GM23338 (cell line): ENCODE results near the gene GFER. TPM values are rescaled to one million over a fixed set of nuclear protein-coding genes. Genes with fewer than 3 reads are reported as not detected.

Experiments
- ATAC-seq: fragments of 200-7000 bp; cut with Tn5 transposase; 3 replicates; pipeline ENCODE4 v1.9.1; 2020
- DNase-seq: peaks from one replicate; pipeline ENCODE4 v3.0.0-alpha.2; 2015; ENCODE audit warnings: low spot score
- H2AFZ ChIP-seq: fragments of 200-600 bp; sonication (generic); 2 replicates; pipeline ENCODE4 v1.8.0; 2016; ENCODE audit warnings: antibody characterized with exemption, mild to moderate bottlenecking, moderate library complexity
- H3F3A ChIP-seq: fragments of 200-600 bp; sonication (generic); replicated peaks from 2 replicates; pipeline ENCODE4 v1.8.0; 2017; ENCODE audit warnings: antibody characterized with exemption, mixed run types, low read depth
- H3K27ac ChIP-seq: fragments of 200-600 bp; sonication (generic); 2 replicates; pipeline ENCODE4 v1.6.1; 2016; ENCODE audit warnings: low read depth
- H3K27me3 ChIP-seq: fragments of 200-600 bp; sonication (generic); 2 replicates; pipeline ENCODE4 v1.8.0; 2016; ENCODE audit warnings: mild to moderate bottlenecking, mixed run types, moderate library complexity; ENCODE audit not compliant: insufficient read depth
- H3K36me3 ChIP-seq: fragments of 200-600 bp; sonication (generic); 2 replicates; pipeline ENCODE4 v1.8.0; 2016; ENCODE audit warnings: mild to moderate bottlenecking; ENCODE audit not compliant: insufficient read depth
- H3K4me1 ChIP-seq: fragments of 200-600 bp; sonication (generic); 2 replicates; pipeline ENCODE4 v1.8.0; 2016; ENCODE audit warnings: mild to moderate bottlenecking, moderate library complexity; ENCODE audit not compliant: insufficient read depth
- H3K4me2 ChIP-seq: fragments of 200-600 bp; sonication (generic); 2 replicates; pipeline ENCODE4 v1.7.1; 2017; ENCODE audit warnings: mixed run types
- H3K4me3 ChIP-seq: fragments of 200-600 bp; sonication (generic); 2 replicates; pipeline ENCODE4 v1.6.1; 2016; ENCODE audit warnings: mixed run types
- H3K79me2 ChIP-seq: fragments of 200-600 bp; sonication (generic); replicated peaks from 2 replicates; pipeline ENCODE4 v1.8.0; 2017; ENCODE audit warnings: mild to moderate bottlenecking; ENCODE audit not compliant: insufficient read depth
- H3K9me2 ChIP-seq: fragments of 200-600 bp; sonication (generic); 2 replicates; pipeline ENCODE4 v1.8.0; 2017; ENCODE audit not compliant: insufficient read depth
- H4K20me1 ChIP-seq: fragments of 200-600 bp; sonication (generic); replicated peaks from 2 replicates; pipeline ENCODE4 v1.8.0; 2017; ENCODE audit warnings: mild to moderate bottlenecking; ENCODE audit not compliant: insufficient read depth
- H3K27ac Mint-ChIP-seq: 2 replicates; pipeline ENCODE4 v1.8.0; 2020; ENCODE audit warnings: inconsistent platforms, mild to moderate bottlenecking, moderate library complexity, mixed read lengths
- H3K27me3 Mint-ChIP-seq: 3 replicates; pipeline ENCODE4 v1.8.0; 2022; ENCODE audit warnings: low read depth, mild to moderate bottlenecking, moderate library complexity, mixed read lengths, inconsistent platforms; ENCODE audit not compliant: insufficient read depth, poor library complexity
- H3K36me3 Mint-ChIP-seq: 3 replicates; pipeline ENCODE4 v1.8.0; 2021; ENCODE audit warnings: low read depth, mild to moderate bottlenecking, inconsistent platforms, moderate library complexity, mixed read lengths
- H3K4me1 Mint-ChIP-seq: 3 replicates; pipeline ENCODE4 v1.8.0; 2020; ENCODE audit warnings: mild to moderate bottlenecking, inconsistent platforms, mixed read lengths
- H3K4me3 Mint-ChIP-seq: 3 replicates; pipeline ENCODE4 v1.8.0; 2021; ENCODE audit warnings: moderate library complexity, mild to moderate bottlenecking, inconsistent platforms, mixed read lengths
- H3K9me3 Mint-ChIP-seq: 3 replicates; pipeline ENCODE4 v1.8.0; 2020; ENCODE audit warnings: moderate library complexity, mild to moderate bottlenecking, inconsistent platforms, mixed read lengths
- CREB1 ChIP-seq: fragments of 250-450 bp; sonication (Bioruptor Pico); IDR thresholded peaks from 2 replicates; pipeline ENCODE4 v1.5.0; 2020; ENCODE audit warnings: low read depth, mild to moderate bottlenecking, moderate library complexity
- EZH2 ChIP-seq: fragments of 200-600 bp; sonication (generic); IDR thresholded peaks from one replicate; pipeline ENCODE4 v1.8.0; 2017; ENCODE audit warnings: antibody characterized with exemption, mild to moderate bottlenecking, low read depth; ENCODE audit not compliant: unreplicated experiment
- EZH2phosphoT487 ChIP-seq: fragments of 200-600 bp; sonication (generic); IDR thresholded peaks from one replicate; pipeline ENCODE4 v1.8.1; 2018; ENCODE audit warnings: antibody characterized with exemption; ENCODE audit not compliant: unreplicated experiment
- JUNB ChIP-seq: IDR thresholded peaks from one replicate; pipeline ENCODE4 v1.6.1; 2016; ENCODE audit warnings: antibody characterized with exemption; ENCODE audit not compliant: unreplicated experiment
- NANOG ChIP-seq: IDR thresholded peaks from 2 replicates; pipeline ENCODE4 v1.6.1; 2016; ENCODE audit warnings: antibody characterized with exemption, borderline replicate concordance
- POLR2AphosphoS5 ChIP-seq: IDR thresholded peaks from 2 replicates; pipeline ENCODE4 v1.6.1; 2016; ENCODE audit warnings: antibody characterized with exemption, low read depth
- STAT1 ChIP-seq: IDR thresholded peaks from one replicate; pipeline ENCODE4 v1.6.1; 2016; ENCODE audit warnings: antibody characterized with exemption; ENCODE audit not compliant: unreplicated experiment
- ZNF114 ChIP-seq: fragments of 250-450 bp; sonication (Bioruptor Pico); IDR thresholded peaks from 2 replicates; pipeline ENCODE4 v1.5.0; 2020; ENCODE audit warnings: mild to moderate bottlenecking, moderate library complexity
- ZNF331 ChIP-seq: fragments of 250-450 bp; sonication (Bioruptor Pico); IDR thresholded peaks from 2 replicates; pipeline ENCODE4 v1.5.0; 2020; ENCODE audit warnings: low read depth, mild to moderate bottlenecking, moderate library complexity
- polyA plus RNA-seq: library from polyadenylated mRNA; unstranded; fragments of >200 nt; fragmentation: Nextera tagmentation; extraction: Ambion mirVana; gene quantifications from 2 replicates; pipeline ENCODE4 v1.2.1, GENCODE V29; 2016
- total RNA-seq: library from RNA; depleted of rRNA; stranded (reverse); fragments of >200 nt; shearing (Covaris generic); gene quantifications from 2 replicates; pipeline ENCODE4 v1.2.3, GENCODE V29; 2014
- TF ChIP-seq, protein P1 (sequence below): IDR thresholded peaks from 2 replicates; pipeline ENCODE4 v1.6.1; 2016; ENCODE audit warnings: antibody characterized with exemption
- TF ChIP-seq, protein P2 (sequence below): fragments of 250-450 bp; sonication (Bioruptor Pico); IDR thresholded peaks from 2 replicates; pipeline ENCODE4 v1.5.0; 2020; ENCODE audit warnings: mild to moderate bottlenecking, moderate library complexity
- TF ChIP-seq, protein P3 (sequence below), 2 experiments: fragments of 200-600 bp in 1 of 2; sonication (generic) in 1 of 2; conservative IDR thresholded peaks; 2 replicates each; pipeline versions ENCODE4 v1.5.1 to v1.6.1; 2016 to 2017; ENCODE audit warnings: antibody characterized with exemption in 2 of 2, low read depth in 2 of 2, mild to moderate bottlenecking in 2 of 2, moderate library complexity in 1 of 2
- TF ChIP-seq, protein P4 (sequence below): IDR thresholded peaks from one replicate; pipeline ENCODE4 v1.6.1; 2018; ENCODE audit warnings: antibody characterized with exemption; ENCODE audit not compliant: unreplicated experiment

The GFER gene
- total and polyA plus RNA-seq, 2 experiments from 2014 or later, result 40.1 to 64.5 TPM

DNA sequence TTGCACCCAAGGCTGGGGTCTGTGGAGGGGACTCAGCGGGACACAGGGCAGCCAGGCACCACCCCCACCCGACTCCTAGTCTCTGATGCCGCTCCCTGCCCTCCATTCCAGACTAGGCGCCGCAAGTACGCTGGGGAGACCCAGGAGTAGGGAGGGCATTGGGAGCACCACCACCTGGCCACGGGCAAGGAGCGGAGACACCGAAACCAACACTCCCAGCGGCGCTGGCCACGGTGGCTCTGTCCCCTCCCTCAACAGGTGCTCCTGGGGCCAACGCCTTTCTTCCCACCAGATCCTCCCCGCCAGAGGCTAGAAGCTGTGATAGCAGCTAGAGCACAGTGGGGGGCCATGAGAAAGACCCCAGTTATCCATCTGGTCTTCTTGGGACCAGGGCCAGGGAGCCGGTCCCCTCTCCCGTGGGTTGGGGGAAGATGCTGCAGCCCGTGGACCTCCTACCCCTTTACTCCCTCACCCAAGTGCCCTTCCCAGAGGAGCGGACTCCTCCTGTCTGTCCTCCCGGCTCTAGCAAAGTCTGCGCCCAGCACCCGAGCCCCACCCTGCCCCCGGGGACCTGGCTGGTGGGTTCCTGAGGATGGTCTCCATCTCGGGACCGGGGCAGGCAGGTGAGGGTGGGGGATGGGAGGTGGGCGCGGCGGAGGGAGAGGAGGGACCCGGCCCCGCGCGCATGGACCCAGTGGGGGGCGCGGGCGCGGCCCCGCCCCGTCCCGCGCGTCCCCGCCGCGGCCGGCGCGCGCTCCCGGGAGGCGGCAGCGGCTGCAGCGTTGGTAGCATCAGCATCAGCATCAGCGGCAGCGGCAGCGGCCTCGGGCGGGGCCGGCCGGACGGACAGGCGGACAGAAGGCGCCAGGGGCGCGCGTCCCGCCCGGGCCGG lies 5.5 kb downstream of the GFER start, which contains the start of gene SYNGR3:
Gene SYNGR3 (plus strand): TSS at position 762 of the 892 bp plus-strand sequence. CDS start 133 bp downstream, outside the sequence.
- H3K27ac Mint-ChIP-seq, result no peak within 1 kb of the TSS
- no peaks in the 10 kb centered on the region for H3K36me3 ChIP-seq
- ATAC-seq (no peak; the same call in 2 of the 3 replicates), DNase-seq (peak; percentile 62)
- H3K4me1 Mint-ChIP-seq, result peaks cover 19% of the 10 kb centered on the region
- peaks cover 46% of the 10 kb centered on the region for H3K27me3 Mint-ChIP-seq
- H3K79me2 ChIP-seq, result peaks cover 9% of the 10 kb centered on the region
- TF ChIP-seq CREB1 (CRISPR knock-in tag) (no peak), EZH2phosphoT487 (no peak), STAT1 (no peak), JUNB (no peak), EZH2 (no peak), ZNF331 (CRISPR knock-in tag) (no peak), POLR2AphosphoS5 (no peak), NANOG (no peak), ZNF114 (CRISPR knock-in tag) (no peak)
- TF ChIP-seq, protein P1, sequence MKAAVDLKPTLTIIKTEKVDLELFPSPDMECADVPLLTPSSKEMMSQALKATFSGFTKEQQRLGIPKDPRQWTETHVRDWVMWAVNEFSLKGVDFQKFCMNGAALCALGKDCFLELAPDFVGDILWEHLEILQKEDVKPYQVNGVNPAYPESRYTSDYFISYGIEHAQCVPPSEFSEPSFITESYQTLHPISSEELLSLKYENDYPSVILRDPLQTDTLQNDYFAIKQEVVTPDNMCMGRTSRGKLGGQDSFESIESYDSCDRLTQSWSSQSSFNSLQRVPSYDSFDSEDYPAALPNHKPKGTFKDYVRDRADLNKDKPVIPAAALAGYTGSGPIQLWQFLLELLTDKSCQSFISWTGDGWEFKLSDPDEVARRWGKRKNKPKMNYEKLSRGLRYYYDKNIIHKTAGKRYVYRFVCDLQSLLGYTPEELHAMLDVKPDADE, result no peak
- TF ChIP-seq, protein P2, sequence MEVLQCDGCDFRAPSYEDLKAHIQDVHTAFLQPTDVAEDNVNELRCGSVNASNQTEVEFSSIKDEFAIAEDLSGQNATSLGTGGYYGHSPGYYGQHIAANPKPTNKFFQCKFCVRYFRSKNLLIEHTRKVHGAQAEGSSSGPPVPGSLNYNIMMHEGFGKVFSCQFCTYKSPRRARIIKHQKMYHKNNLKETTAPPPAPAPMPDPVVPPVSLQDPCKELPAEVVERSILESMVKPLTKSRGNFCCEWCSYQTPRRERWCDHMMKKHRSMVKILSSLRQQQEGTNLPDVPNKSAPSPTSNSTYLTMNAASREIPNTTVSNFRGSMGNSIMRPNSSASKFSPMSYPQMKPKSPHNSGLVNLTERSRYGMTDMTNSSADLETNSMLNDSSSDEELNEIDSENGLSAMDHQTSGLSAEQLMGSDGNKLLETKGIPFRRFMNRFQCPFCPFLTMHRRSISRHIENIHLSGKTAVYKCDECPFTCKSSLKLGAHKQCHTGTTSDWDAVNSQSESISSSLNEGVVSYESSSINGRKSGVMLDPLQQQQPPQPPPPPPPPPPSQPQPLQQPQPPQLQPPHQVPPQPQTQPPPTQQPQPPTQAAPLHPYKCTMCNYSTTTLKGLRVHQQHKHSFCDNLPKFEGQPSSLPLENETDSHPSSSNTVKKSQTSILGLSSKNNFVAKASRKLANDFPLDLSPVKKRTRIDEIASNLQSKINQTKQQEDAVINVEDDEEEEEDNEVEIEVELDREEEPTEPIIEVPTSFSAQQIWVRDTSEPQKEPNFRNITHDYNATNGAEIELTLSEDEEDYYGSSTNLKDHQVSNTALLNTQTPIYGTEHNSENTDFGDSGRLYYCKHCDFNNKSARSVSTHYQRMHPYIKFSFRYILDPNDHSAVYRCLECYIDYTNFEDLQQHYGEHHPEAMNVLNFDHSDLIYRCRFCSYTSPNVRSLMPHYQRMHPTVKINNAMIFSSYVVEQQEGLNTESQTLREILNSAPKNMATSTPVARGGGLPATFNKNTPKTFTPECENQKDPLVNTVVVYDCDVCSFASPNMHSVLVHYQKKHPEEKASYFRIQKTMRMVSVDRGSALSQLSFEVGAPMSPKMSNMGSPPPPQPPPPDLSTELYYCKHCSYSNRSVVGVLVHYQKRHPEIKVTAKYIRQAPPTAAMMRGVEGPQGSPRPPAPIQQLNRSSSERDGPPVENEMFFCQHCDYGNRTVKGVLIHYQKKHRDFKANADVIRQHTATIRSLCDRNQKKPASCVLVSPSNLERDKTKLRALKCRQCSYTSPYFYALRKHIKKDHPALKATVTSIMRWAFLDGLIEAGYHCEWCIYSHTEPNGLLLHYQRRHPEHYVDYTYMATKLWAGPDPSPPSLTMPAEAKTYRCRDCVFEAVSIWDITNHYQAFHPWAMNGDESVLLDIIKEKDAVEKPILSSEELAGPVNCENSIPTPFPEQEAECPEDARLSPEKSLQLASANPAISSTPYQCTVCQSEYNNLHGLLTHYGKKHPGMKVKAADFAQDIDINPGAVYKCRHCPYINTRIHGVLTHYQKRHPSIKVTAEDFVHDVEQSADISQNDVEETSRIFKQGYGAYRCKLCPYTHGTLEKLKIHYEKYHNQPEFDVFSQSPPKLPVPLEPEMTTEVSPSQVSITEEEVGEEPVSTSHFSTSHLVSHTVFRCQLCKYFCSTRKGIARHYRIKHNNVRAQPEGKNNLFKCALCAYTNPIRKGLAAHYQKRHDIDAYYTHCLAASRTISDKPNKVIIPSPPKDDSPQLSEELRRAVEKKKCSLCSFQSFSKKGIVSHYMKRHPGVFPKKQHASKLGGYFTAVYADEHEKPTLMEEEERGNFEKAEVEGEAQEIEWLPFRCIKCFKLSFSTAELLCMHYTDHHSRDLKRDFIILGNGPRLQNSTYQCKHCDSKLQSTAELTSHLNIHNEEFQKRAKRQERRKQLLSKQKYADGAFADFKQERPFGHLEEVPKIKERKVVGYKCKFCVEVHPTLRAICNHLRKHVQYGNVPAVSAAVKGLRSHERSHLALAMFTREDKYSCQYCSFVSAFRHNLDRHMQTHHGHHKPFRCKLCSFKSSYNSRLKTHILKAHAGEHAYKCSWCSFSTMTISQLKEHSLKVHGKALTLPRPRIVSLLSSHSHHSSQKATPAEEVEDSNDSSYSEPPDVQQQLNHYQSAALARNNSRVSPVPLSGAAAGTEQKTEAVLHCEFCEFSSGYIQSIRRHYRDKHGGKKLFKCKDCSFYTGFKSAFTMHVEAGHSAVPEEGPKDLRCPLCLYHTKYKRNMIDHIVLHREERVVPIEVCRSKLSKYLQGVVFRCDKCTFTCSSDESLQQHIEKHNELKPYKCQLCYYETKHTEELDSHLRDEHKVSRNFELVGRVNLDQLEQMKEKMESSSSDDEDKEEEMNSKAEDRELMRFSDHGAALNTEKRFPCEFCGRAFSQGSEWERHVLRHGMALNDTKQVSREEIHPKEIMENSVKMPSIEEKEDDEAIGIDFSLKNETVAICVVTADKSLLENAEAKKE (CRISPR knock-in tag), result no peak
- TF ChIP-seq, protein P3, sequence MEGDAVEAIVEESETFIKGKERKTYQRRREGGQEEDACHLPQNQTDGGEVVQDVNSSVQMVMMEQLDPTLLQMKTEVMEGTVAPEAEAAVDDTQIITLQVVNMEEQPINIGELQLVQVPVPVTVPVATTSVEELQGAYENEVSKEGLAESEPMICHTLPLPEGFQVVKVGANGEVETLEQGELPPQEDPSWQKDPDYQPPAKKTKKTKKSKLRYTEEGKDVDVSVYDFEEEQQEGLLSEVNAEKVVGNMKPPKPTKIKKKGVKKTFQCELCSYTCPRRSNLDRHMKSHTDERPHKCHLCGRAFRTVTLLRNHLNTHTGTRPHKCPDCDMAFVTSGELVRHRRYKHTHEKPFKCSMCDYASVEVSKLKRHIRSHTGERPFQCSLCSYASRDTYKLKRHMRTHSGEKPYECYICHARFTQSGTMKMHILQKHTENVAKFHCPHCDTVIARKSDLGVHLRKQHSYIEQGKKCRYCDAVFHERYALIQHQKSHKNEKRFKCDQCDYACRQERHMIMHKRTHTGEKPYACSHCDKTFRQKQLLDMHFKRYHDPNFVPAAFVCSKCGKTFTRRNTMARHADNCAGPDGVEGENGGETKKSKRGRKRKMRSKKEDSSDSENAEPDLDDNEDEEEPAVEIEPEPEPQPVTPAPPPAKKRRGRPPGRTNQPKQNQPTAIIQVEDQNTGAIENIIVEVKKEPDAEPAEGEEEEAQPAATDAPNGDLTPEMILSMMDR (conservative IDR thresholded peaks at IDR 0.05; ENCODE audit: low read depth in 2 of 2), result no peak
- TF ChIP-seq, protein P4, sequence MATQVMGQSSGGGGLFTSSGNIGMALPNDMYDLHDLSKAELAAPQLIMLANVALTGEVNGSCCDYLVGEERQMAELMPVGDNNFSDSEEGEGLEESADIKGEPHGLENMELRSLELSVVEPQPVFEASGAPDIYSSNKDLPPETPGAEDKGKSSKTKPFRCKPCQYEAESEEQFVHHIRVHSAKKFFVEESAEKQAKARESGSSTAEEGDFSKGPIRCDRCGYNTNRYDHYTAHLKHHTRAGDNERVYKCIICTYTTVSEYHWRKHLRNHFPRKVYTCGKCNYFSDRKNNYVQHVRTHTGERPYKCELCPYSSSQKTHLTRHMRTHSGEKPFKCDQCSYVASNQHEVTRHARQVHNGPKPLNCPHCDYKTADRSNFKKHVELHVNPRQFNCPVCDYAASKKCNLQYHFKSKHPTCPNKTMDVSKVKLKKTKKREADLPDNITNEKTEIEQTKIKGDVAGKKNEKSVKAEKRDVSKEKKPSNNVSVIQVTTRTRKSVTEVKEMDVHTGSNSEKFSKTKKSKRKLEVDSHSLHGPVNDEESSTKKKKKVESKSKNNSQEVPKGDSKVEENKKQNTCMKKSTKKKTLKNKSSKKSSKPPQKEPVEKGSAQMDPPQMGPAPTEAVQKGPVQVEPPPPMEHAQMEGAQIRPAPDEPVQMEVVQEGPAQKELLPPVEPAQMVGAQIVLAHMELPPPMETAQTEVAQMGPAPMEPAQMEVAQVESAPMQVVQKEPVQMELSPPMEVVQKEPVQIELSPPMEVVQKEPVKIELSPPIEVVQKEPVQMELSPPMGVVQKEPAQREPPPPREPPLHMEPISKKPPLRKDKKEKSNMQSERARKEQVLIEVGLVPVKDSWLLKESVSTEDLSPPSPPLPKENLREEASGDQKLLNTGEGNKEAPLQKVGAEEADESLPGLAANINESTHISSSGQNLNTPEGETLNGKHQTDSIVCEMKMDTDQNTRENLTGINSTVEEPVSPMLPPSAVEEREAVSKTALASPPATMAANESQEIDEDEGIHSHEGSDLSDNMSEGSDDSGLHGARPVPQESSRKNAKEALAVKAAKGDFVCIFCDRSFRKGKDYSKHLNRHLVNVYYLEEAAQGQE, result no peak
- H3K36me3 Mint-ChIP-seq, result peaks cover 20% of the 10 kb centered on the region
- H3F3A ChIP-seq, result peaks cover 26% of the 10 kb centered on the region
- peak within 1 kb of the TSS; percentile 86 for H3K4me3 ChIP-seq
- H3K9me2 ChIP-seq, result no peaks in the 10 kb centered on the region
- peaks cover 12% of the 10 kb centered on the region; the same call in 1 of the 2 replicates for H3K4me1 ChIP-seq
- H3K4me2 ChIP-seq, result peak within 1 kb of the TSS; percentile 97
- H3K27ac ChIP-seq, result no peak within 1 kb of the TSS
- peak within 1 kb of the TSS; percentile 74 for H3K4me3 Mint-ChIP-seq
- no peaks in the 10 kb centered on the region; the same call in 1 of the 2 replicates for H4K20me1 ChIP-seq
- no peaks in the 10 kb centered on the region for H3K9me3 Mint-ChIP-seq
- peaks cover 33% of the 10 kb centered on the region for H3K27me3 ChIP-seq
- H2AFZ ChIP-seq, result peak within 1 kb of the TSS; percentile 93
